AG04450 (cell line): ENCODE measurements around the gene PLCB2. TPM values are rescaled to one million over a fixed set of nuclear protein-coding genes. Genes with fewer than 3 reads are reported as not detected.

Source experiments
- CTCF ChIA-PET: fragments of 300-600, 350-600 bp; formaldehyde crosslinking; extraction: SDS; loops from one replicate; lab custom pipeline; 2022; ENCODE audit warnings: antibody characterized with exemption, inconsistent platforms; lab: Charles Lee
- POLR2A ChIA-PET: fragments of 350-600 bp; formaldehyde crosslinking; extraction: SDS; loops from one replicate; lab custom pipeline; 2021; ENCODE audit warnings: antibody characterized with exemption, inconsistent platforms; lab: Yijun Ruan, JAX
- DNase-seq: peaks from one replicate; pipeline ENCODE4 v3.0.0-alpha.2; 2011; ENCODE audit warnings: low read depth, low spot score
- H3K27ac ChIP-seq: one replicate; pipeline ENCODE4 v1.5.1; 2012; ENCODE audit warnings: low read depth, low read length, control low read depth
- H3K27me3 ChIP-seq: one replicate; pipeline ENCODE4 v1.6.0; 2012; ENCODE audit warnings: low read length; ENCODE audit not compliant: control insufficient read depth, insufficient read depth
- H3K4me3 ChIP-seq: 2 replicates; pipeline ENCODE4 v1.5.1; 2011; ENCODE audit warnings: mild to moderate bottlenecking, low read depth, low read length, control low read depth
- H3K9me3 ChIP-seq: 2 replicates; pipeline ENCODE4 v1.5.1; 2012; ENCODE audit warnings: low read length; ENCODE audit not compliant: control insufficient read depth, insufficient read depth
- polyA plus RNA-seq: library from polyadenylated mRNA; depleted of rRNA; stranded (reverse); fragments of >200 nt; gene quantifications from 2 replicates; pipeline ENCODE4 v1.2.3, GENCODE V29; 2011
- TF ChIP-seq, protein P1 (sequence below): IDR thresholded peaks from 2 replicates; pipeline ENCODE4 v1.5.1; 2011; ENCODE audit warnings: low read depth, low read length, control low read depth, inconsistent platforms

Gene PLCB2
- polyA plus RNA-seq, 1 experiment, result 0.24 TPM

DNA sequence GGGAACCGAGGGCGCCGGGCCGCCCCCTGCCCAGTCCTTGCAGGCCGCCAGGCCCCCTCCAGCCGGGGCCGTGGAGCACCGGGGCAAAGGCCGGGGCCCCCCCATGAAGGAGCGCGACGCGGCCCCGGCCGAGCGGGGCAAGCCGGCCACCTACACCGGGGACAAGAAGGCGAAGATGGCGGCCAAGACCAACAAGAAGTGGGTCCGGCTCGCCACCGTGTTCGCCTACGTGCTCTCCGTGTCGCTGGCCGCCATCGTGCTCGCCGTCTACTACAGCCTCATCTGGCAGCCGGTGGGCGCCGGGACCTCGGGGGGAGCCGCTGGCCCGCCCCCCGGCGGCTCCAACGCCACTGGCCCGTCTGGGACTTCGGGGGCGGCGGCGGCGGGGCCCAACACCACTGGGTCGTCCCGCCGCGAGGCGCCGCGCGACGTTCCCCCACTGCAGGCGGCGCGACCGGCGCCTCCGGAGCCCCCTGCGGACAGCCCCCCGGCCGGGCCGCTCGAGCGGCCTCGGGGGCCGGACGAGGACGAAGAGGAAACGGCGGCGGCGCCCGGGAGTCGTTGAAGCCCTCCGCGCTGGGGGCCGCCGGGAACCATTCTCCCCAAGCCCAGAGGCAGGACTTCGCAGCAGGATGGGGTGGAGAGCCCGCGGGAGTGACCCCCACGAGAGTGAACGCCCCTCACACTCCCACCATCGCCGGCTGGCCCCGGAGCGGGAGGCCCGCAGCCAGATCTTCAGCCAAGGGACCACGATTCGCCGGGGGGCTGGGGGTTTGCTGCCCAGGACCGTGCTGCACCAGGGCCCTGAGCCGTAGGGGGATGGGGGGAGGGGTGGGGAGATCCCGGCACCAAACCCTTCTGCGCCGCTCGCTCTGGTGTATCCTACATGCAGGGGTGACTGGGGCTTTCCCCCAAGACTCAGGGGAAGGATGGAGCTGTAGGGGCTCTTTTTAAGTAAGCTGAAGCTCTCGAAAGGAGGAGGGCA, 16.5 kb upstream of the PLCB2 start:
- Histone ChIP-seq H3K4me3 (peak overlapping the region; percentile 71), H3K27me3 (peaks cover 2% of the 10 kb centered on the region), H3K27ac (no peak overlapping the region), H3K9me3 (no peaks in the 10 kb centered on the region; the same call in 1 of the 2 replicates)
- TF ChIP-seq, protein P1, sequence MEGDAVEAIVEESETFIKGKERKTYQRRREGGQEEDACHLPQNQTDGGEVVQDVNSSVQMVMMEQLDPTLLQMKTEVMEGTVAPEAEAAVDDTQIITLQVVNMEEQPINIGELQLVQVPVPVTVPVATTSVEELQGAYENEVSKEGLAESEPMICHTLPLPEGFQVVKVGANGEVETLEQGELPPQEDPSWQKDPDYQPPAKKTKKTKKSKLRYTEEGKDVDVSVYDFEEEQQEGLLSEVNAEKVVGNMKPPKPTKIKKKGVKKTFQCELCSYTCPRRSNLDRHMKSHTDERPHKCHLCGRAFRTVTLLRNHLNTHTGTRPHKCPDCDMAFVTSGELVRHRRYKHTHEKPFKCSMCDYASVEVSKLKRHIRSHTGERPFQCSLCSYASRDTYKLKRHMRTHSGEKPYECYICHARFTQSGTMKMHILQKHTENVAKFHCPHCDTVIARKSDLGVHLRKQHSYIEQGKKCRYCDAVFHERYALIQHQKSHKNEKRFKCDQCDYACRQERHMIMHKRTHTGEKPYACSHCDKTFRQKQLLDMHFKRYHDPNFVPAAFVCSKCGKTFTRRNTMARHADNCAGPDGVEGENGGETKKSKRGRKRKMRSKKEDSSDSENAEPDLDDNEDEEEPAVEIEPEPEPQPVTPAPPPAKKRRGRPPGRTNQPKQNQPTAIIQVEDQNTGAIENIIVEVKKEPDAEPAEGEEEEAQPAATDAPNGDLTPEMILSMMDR, result no peak
- CTCF ChIA-PET, result interaction anchor here (0.6 to 2.2 kb wide), 4 partner anchors 14 to 45 kb away, joined by 5 to 18 read pairs (median 6); no protein-coding TSS in a partner anchor
- POLR2A ChIA-PET, result interaction anchor here (7.6 kb wide), 1 partner anchor 16 kb away, joined by 101 read pairs; the partner anchor contains the start of gene CCDC9B
- DNase-seq, result no peak

DNA sequence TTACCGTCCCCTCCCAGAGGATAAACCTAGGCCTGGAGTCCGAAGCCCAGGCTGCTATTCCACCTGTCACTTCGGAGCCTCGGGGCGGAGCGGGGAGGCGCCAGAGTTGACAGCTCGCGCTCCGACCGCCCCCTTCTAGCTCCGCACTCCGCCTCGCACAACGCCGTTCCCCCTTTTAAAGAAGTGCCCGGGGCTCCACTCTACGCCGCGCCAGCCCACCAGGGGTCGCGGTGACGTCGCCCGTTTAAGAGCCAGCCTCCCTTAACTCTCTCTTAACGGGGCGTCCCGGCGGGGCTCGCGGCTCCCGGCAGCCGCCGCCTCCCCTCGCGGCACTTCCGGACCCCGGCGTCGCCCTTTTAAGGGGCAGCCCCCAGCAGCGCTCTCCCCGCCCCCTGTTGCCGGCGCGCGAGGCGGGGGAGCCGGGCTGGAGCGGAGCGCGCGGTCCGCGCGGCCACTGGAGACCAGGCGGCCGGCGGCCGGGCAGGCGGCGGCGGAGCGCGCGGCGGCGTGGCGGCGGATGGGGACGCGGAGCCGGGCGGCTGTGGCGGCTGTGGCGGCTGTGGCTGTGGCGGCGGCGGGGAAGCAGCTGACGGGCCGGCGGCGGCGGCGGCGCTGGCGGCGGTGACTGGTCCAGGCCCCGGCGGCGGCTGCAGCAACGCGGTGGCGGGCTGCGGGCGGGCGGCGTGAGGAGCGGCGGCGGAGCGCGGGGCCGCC, 15.7 kb upstream of the PLCB2 start, which contains the start of gene INAFM2:
INAFM2 (plus strand) TSS at position 454 of the 714 bp plus-strand sequence. CDS start 364 bp downstream, outside the sequence.
- ChIA-PET POLR2A (interaction anchor here (0.6 to 1.4 kb wide), 10 partner anchors 13 to 835 kb away, joined by 3 to 15 read pairs (median 4); no protein-coding TSS in a partner anchor), CTCF (interaction anchor here (0.6 to 5.1 kb wide), 17 partner anchors 9 to 124 kb away, joined by 3 to 85 read pairs (median 4); partner anchors contain the start of genes CCDC9B and IVD)
- no peak within 1 kb of the TSS for H3K27ac ChIP-seq

DNA sequence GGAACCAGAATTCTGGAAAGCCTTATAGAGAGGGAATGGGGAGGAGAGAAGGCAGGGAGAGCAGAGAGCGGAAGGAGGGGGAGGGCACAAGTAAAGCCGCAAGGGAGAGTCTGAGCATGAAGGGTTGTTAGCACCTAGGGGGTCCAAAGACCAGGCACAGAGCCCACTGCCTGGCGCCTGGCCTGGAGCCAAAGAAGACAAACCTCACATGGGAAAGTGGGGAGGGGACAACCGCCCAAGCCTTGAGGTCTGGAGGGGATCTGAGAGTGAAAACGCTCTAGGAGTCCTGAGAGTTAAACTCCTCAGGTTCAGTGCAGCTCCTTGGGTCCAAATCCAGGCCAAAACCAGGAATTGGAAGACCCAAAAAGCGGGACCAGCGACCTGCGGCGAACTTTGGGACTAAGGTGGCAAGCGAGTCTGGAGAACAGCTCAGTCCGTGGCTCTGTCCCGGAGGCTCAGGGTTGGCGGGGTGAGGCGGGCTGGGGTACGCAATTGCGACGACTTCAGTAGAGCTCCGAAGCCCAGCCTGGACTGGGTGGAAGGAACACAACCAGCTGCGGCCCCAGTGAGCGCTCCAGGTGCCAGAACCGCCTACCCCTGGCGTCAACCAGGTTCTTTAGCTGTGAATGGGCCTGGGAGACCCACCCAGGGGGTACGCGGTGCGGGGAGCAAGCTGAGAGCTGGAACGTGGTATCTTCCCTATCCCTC, 14.9 kb upstream of the PLCB2 start:
- TF ChIP-seq, protein P1, result no peak
- no peak for DNase-seq
- Histone ChIP-seq H3K27me3 (peaks cover 7% of the 10 kb centered on the region), H3K9me3 (no peaks in the 10 kb centered on the region; the same call in 1 of the 2 replicates), H3K4me3 (peak overlapping the region; percentile 51), H3K27ac (no peak overlapping the region)
- ChIA-PET POLR2A (interaction anchor here (0.6 to 1.4 kb wide), 9 partner anchors 14 to 836 kb away, joined by 3 to 15 read pairs (median 3); no protein-coding TSS in a partner anchor), CTCF (interaction anchor here (0.6 to 5.1 kb wide), 17 partner anchors 8 to 123 kb away, joined by 3 to 85 read pairs (median 4); partner anchors contain the start of genes CCDC9B and IVD)

More for the DNA sequence above, 15.7 kb upstream of the PLCB2 start, which contains the start of gene INAFM2:
- H3K4me3 ChIP-seq, result peak within 1 kb of the TSS; percentile 71
- TF ChIP-seq, protein P1, result peak; percentile 67
- peaks cover 3% of the 10 kb centered on the region for H3K27me3 ChIP-seq
- H3K9me3 ChIP-seq, result no peaks in the 10 kb centered on the region; the same call in 1 of the 2 replicates
- DNase-seq, result peak; percentile 85

DNA sequence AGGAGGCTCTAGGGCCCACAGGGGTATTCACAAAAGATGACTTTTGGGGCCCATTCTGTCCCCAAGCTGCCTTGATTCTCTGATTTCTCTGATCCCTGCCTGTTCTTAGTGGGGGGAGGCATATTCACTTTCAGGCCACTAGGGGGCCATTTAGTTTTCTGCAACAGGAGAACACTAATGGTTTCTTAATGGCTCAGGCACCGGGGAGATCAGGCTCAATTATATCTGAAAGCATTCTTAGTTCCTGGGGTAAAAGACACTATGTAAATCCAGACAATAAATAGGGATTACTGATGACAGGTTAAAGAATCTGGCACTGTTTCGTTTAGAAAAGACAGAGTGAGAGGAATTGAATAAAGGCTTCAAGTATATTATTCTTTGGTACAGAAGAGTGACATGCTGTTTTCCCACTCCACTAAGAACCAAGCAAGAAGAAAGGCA, 13.2 kb upstream of the PLCB2 start:
- CTCF ChIA-PET, result interaction anchor here (1.4 to 5.1 kb wide), 9 partner anchors 10 to 103 kb away, joined by 3 to 85 read pairs (median 14); partner anchors contain the start of gene CCDC9B
- no peaks in the 10 kb centered on the region; the same call in 1 of the 2 replicates for H3K9me3 ChIP-seq
- DNase-seq, result no peak
- peaks cover 22% of the 10 kb centered on the region for H3K27me3 ChIP-seq
- POLR2A ChIA-PET, result interaction anchor here (0.7 kb wide), 1 partner anchor 1525 kb away, joined by 3 read pairs; no protein-coding TSS in a partner anchor
- no peak overlapping the region for H3K4me3 ChIP-seq
- TF ChIP-seq, protein P1, result peak; percentile 90
- no peak overlapping the region for H3K27ac ChIP-seq
